ENCODE measurements around the gene TMEFF2. TPM values are rescaled to one million over a fixed set of nuclear protein-coding genes. Genes with fewer than 3 reads are reported as not detected.
A peak's percentile ranks its signal among the peaks of the same experiment; 100 is the strongest.

Gene TMEFF2
- total RNA-seq, 1 donor from 2014 or later, result 23.9 TPM

DNA sequence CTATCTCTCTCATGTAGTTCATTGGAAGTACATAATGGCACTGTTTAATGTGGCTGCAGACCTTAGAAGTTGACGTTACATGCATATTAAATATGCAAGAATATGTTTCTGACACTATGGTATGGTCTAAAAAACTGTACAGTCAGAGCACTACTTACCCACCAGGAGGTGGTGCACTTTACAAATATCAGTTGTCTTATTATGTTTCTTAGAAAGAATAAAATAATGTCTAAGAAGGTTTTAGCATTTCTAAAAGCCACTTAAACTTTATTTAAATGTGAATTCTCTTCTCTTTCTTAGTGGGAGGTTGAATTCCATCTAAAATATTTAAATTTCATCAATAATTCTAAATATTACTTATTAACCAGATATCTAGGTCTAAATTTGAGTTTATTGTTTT is 4.3 kb downstream of the TMEFF2 start:
- TF ChIP-seq CTCF (IDR thresholded peaks at IDR 0.05; ENCODE audit: partially characterized antibody, unreplicated experiment), result peak; percentile 46
- H3K36me3 Mint-ChIP-seq (ENCODE audit: unreplicated experiment), result no peaks in the 10 kb centered on the region
- no peak for DNase-seq

DNA sequence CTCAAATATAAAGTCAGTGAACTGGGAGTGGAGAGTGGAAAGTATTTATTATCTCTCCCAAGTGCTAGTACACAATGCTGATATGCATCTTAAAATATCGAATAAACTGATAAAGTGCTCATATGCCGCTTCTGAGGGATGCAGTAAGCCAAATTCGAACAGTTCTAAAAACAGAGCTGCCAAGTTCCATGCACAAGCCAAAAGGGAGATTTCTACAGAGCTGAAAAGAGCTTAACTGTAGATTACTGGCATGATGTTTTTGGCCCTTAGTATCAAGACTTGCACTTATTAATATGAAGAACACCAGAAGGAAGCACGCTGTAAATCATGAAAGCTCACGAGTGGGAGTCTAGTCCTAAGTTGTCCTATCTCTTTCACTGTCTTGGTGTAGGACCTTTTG is 7.9 kb downstream of the TMEFF2 start:
- Mint-ChIP-seq H3K27me3 (ENCODE audit: unreplicated experiment) (no peaks in the 10 kb centered on the region), H3K4me3 (ENCODE audit: unreplicated experiment) (no peak overlapping the region)
- TF ChIP-seq CTCF (IDR thresholded peaks at IDR 0.05; ENCODE audit: partially characterized antibody, unreplicated experiment), result no peak

More for the DNA sequence above, 4.3 kb downstream of the TMEFF2 start:
- Mint-ChIP-seq H3K4me3 (ENCODE audit: unreplicated experiment) (no peak overlapping the region), H3K27me3 (ENCODE audit: unreplicated experiment) (peaks cover 10% of the 10 kb centered on the region), H3K27ac (ENCODE audit: unreplicated experiment) (no peak overlapping the region), H3K4me1 (ENCODE audit: low read depth, unreplicated experiment) (peaks cover 2% of the 10 kb centered on the region), H3K9me3 (ENCODE audit: unreplicated experiment) (peaks cover 17% of the 10 kb centered on the region)

DNA sequence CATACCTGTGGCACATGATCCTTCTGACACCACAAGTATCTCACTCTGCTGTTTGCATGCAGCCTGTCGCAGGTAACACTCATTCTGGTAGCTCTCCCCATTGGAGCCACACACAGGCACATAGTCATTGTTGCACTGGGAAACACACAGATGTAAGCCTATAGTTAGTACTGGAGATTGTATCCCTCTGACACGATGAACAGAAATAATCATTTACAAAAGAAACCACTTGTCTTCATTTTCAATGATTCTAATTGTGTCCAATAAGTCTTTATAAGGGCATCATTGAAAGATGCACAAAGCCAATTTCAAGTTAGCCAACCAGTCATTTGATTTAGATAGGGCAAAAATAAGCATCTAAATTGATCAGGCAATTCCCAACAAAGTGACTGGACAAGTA is 10.4 kb downstream of the TMEFF2 start:
- no peaks in the 10 kb centered on the region for H3K4me1 Mint-ChIP-seq (ENCODE audit: low read depth, unreplicated experiment)
- H3K9me3 Mint-ChIP-seq (ENCODE audit: unreplicated experiment), result no peaks in the 10 kb centered on the region
- TF ChIP-seq CTCF (IDR thresholded peaks at IDR 0.05; ENCODE audit: partially characterized antibody, unreplicated experiment), result no peak
- H3K27ac Mint-ChIP-seq (ENCODE audit: unreplicated experiment), result no peak overlapping the region
- H3K36me3 Mint-ChIP-seq (ENCODE audit: unreplicated experiment), result no peaks in the 10 kb centered on the region
- DNase-seq, result no peak
- no peak overlapping the region for H3K4me3 Mint-ChIP-seq (ENCODE audit: unreplicated experiment)
- H3K27me3 Mint-ChIP-seq (ENCODE audit: unreplicated experiment), result no peaks in the 10 kb centered on the region

More for the DNA sequence above, 7.9 kb downstream of the TMEFF2 start:
- DNase-seq, result no peak
- no peaks in the 10 kb centered on the region for H3K36me3 Mint-ChIP-seq (ENCODE audit: unreplicated experiment)
- H3K27ac Mint-ChIP-seq (ENCODE audit: unreplicated experiment), result no peak overlapping the region
- no peaks in the 10 kb centered on the region for H3K4me1 Mint-ChIP-seq (ENCODE audit: low read depth, unreplicated experiment)
- H3K9me3 Mint-ChIP-seq (ENCODE audit: unreplicated experiment), result no peaks in the 10 kb centered on the region

DNA sequence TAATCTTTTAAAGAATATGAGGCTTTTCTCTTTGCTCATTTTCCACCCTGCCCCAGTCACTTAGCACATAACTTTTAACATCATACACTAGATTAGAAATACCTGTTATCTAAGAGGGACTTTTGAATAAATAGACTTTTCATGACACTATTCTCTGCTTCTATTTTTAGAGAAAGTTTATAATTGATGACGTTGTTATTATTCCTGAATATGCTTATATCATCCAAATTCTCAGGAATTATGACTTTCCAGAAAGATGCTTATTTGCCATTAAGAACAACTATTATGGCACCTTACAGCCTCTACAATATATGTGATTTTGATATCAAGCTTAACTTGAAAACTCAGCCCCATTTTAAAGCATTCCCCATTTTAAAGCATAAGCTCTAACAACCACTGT is 11.4 kb downstream of the TMEFF2 start:
- no peak overlapping the region for H3K27ac Mint-ChIP-seq (ENCODE audit: unreplicated experiment)
- no peaks in the 10 kb centered on the region for H3K27me3 Mint-ChIP-seq (ENCODE audit: unreplicated experiment)
- H3K9me3 Mint-ChIP-seq (ENCODE audit: unreplicated experiment), result no peaks in the 10 kb centered on the region
- H3K36me3 Mint-ChIP-seq (ENCODE audit: unreplicated experiment), result no peaks in the 10 kb centered on the region
- H3K4me1 Mint-ChIP-seq (ENCODE audit: low read depth, unreplicated experiment), result no peaks in the 10 kb centered on the region
- no peak for DNase-seq
- TF ChIP-seq CTCF (IDR thresholded peaks at IDR 0.05; ENCODE audit: partially characterized antibody, unreplicated experiment), result no peak
- H3K4me3 Mint-ChIP-seq (ENCODE audit: unreplicated experiment), result no peak overlapping the region

DNA sequence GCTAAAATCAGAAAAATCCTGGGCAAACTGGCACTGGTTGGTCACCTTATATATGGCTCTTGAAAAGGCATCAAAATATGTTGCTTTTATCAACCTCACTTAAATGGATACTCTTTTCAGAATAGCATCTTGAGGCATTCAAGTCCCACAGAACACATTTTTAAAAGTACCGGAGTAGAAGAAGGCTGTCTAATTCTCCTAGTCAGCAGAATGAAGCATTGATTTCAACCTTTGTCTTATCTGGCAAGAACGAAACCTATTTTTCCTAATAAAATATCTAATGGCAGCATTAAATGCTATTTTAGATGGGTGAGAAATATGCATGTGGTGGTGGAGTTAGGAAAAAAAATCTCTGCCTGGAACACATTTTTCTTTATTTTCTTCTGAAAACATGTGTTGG is 27.8 kb downstream of the TMEFF2 start:
- TF ChIP-seq CTCF (IDR thresholded peaks at IDR 0.05; ENCODE audit: partially characterized antibody, unreplicated experiment), result no peak
- H3K4me1 Mint-ChIP-seq (ENCODE audit: low read depth, unreplicated experiment), result peaks cover 10% of the 10 kb centered on the region
- no peak overlapping the region for H3K4me3 Mint-ChIP-seq (ENCODE audit: unreplicated experiment)
- no peaks in the 10 kb centered on the region for H3K36me3 Mint-ChIP-seq (ENCODE audit: unreplicated experiment)
- H3K9me3 Mint-ChIP-seq (ENCODE audit: unreplicated experiment), result no peaks in the 10 kb centered on the region
- DNase-seq, result no peak
- no peaks in the 10 kb centered on the region for H3K27me3 Mint-ChIP-seq (ENCODE audit: unreplicated experiment)
- no peak overlapping the region for H3K27ac Mint-ChIP-seq (ENCODE audit: unreplicated experiment)

Measured in glutamatergic neuron (in vitro differentiated cells).